ENCODE results near the gene SOCS2. TPM values are rescaled to one million over a fixed set of nuclear protein-coding genes. Genes with fewer than 3 reads are reported as not detected.

SOCS2 gene, protein sequence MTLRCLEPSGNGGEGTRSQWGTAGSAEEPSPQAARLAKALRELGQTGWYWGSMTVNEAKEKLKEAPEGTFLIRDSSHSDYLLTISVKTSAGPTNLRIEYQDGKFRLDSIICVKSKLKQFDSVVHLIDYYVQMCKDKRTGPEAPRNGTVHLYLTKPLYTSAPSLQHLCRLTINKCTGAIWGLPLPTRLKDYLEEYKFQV
- total RNA-seq (100 to 1,000 TPM in 2 of 4 donors, 10 to 100 TPM in 2; 75.2 to 118 (median 98.1) TPM), polyA plus RNA-seq (10 to 100 TPM; 17.5 to 27.3 (median 24.6) TPM)

DNA sequence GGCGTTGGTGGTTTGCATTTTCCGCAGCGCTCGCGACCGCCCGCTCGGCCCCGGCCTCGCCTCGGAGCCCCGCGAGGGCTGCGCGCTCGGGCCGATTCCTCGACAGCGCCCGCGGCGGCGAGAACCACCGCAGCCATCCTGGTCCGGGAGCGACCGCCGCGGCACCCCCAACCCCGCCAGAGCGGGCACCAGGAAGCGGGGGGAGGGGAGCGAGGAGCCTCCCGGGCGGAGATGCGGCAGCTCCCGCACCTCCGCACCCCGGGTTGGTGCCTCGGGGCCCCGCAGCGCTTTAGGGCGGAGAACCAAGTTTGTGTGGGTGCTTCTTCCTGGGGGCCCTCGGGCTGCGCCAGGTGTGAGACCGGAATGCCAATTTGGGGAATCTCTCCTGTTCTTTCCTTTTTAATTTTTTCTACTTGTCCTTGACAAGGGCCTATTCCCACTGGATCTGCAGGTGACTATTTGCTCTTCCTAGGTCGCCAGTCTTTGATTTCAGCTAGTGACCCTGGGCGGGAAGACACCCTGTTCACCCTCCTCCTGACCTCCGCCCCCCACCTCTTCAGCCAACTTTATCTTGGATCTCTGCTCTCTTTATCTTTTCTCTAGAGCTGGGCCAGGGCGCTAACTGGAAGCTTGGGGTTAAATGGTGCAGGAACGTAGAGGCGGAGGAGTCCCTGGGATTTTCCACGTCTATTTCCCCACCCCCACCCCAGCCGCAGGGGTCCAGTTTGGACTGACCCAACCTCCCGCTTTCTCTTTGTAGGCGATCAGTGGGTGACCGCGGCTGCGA lies at the start of gene SOCS2:
Gene SOCS2, plus strand, starts transcription at position 751 of the 787 bp plus-strand sequence. CDS start 223 bp downstream, outside the sequence.
- H3K9me3 ChIP-seq, result no peaks in the 10 kb centered on the region
- peak within 1 kb of the TSS; percentile 68 to 85 (median 80) for H3K4me3 ChIP-seq
- peaks cover 0 to 39% (median 28%) of the 10 kb centered on the region in 4 donors for H3K4me1 ChIP-seq
- H3K27ac ChIP-seq, result peak within 1 kb of the TSS; percentile 90 to 98 (median 97)
- peaks cover 0 to 26% (median 0%) of the 10 kb centered on the region in 4 donors for H3K36me3 ChIP-seq
- TF ChIP-seq EP300 (IDR thresholded peaks at IDR 0.05), result no peak
- peak in 1 of 4 donors; percentile 25 for TF ChIP-seq POLR2AphosphoS5 (IDR thresholded peaks at IDR 0.05)
- intact Hi-C loops (cut with DNase I), result loop anchor here (2.0 to 5.0 kb wide), 5 partner anchors 19 to 503 kb away; partner anchors contain the start of gene CRADD
- DNase-seq, result peak; percentile 80
- 0 to 1% methylated on average over 59 of the region's 59 CpGs for WGBS, 2 donors
- no peaks in the 10 kb centered on the region for H3K27me3 ChIP-seq

DNA sequence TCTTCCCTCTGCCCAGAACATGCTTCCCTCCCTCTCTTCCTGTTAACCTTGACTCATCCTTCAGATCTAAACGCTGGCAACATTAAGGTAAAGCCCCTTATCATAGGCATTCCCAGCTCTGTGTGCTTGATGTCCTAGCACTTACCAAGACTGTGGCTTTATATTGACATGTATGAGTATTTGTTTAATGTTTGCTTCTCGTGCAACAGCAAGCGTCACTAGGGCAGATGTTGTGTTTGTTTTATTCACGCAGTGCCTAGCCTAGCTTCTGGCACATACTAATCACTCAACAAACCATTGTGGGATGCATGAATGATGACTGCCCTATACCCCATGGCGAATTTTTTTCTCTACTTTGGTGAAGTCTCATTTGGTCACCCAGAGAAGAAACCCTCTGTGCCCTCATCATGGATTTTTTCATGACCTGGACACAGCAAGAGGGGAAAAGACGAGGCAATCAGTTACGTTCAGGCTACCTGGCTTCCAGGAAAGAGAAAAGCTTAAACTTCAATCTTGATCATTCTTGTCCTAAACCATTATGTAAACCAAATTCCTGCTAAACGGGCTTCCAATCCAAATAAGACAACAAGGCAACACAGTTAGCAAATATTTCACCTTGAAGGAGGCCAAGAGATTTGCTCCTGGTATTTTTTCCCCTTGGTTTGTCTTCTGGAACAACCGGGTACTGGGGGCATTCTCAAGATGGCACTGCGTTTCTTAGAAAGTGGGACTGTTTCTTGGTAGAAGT lies 47.9 kb upstream of the SOCS2 start:
- no peaks in the 10 kb centered on the region for H3K36me3 ChIP-seq
- no peak overlapping the region for H3K4me3 ChIP-seq
- TF ChIP-seq POLR2AphosphoS5 (IDR thresholded peaks at IDR 0.05) (no peak), POLR2A (IDR thresholded peaks at IDR 0.05) (no peak), EP300 (IDR thresholded peaks at IDR 0.05) (no peak)
- TF ChIP-seq, protein P1, sequence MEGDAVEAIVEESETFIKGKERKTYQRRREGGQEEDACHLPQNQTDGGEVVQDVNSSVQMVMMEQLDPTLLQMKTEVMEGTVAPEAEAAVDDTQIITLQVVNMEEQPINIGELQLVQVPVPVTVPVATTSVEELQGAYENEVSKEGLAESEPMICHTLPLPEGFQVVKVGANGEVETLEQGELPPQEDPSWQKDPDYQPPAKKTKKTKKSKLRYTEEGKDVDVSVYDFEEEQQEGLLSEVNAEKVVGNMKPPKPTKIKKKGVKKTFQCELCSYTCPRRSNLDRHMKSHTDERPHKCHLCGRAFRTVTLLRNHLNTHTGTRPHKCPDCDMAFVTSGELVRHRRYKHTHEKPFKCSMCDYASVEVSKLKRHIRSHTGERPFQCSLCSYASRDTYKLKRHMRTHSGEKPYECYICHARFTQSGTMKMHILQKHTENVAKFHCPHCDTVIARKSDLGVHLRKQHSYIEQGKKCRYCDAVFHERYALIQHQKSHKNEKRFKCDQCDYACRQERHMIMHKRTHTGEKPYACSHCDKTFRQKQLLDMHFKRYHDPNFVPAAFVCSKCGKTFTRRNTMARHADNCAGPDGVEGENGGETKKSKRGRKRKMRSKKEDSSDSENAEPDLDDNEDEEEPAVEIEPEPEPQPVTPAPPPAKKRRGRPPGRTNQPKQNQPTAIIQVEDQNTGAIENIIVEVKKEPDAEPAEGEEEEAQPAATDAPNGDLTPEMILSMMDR (IDR thresholded peaks at IDR 0.05), result no peak
- intact Hi-C loops (cut with DNase I), result no loop called here
- H3K27ac ChIP-seq, result no peak overlapping the region
- H3K4me1 ChIP-seq, result peaks cover 0 to 7% (median 3%) of the 10 kb centered on the region in 4 donors
- no peak for DNase-seq
- no peaks in the 10 kb centered on the region for H3K27me3 ChIP-seq
- WGBS, 2 donors, result 68 to 81% methylated on average over 10 of the region's 10 CpGs
- H3K9me3 ChIP-seq, result no peaks in the 10 kb centered on the region

DNA sequence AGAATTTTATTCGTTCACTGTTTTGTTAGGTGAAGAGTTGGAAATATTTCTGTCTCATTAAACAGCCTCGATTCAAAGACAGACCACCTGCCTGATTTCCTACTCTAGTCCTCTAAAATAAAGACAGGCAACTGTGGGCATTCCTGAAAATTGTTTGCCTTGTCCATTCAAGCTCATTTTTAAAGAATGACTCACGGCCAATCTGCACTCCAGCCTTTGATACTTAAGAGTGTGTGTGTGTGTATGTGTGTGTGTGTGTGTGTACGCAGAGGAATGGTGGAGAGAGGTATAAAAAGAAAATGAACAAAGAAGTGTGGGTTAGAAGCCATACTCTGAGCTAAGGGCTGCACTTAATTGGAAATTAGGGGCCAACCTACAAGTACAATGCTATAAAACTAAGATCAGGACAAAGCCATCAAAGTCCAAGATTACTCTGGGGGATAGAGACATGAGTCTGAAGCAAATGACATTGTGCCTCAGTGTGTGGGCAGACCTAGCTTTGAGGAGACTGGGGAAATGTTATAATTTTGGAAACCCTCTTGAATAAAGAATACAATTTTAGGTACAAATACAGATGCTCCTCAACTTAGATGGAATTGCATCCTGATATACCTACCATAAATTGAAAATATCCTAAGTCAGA lies 45.6 kb upstream of the SOCS2 start:
- WGBS, 2 donors, result 70 to 85% methylated on average over 4 of the region's 4 CpGs

DNA sequence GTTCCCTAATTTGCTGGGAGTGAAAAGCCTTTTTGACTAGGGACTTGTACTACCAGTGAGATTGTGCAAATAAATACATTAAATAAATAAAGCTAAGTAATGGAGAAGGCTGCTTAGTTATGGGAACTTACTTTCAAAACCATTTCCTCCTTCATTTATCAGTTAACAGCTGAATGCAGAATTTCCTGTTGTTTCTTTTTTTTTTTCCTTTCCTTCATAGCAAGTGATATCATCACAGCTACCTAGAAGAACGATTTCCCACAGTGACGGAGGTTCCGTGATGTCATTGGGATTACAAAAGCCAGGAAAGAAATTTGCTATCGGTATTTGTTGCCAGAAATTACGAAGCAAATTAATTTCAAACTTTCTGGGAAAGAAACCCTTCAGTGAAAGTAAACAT lies 42.1 kb upstream of the SOCS2 start:
- TF ChIP-seq POLR2AphosphoS5 (IDR thresholded peaks at IDR 0.05) (no peak), EP300 (IDR thresholded peaks at IDR 0.05) (no peak), POLR2A (IDR thresholded peaks at IDR 0.05) (no peak)
- TF ChIP-seq, protein P1 (IDR thresholded peaks at IDR 0.05), result no peak
- Histone ChIP-seq H3K9me3 (no peaks in the 10 kb centered on the region), H3K36me3 (no peaks in the 10 kb centered on the region), H3K4me1 (no peaks in the 10 kb centered on the region), H3K27me3 (no peaks in the 10 kb centered on the region), H3K4me3 (no peak overlapping the region), H3K27ac (no peak overlapping the region)
- 53 to 81% methylated on average over 5 of the region's 5 CpGs for WGBS, 2 donors
- intact Hi-C loops (cut with DNase I), result no loop called here
- no peak for DNase-seq

More for the DNA sequence above, 45.6 kb upstream of the SOCS2 start:
- H3K4me3 ChIP-seq, result no peak overlapping the region
- H3K9me3 ChIP-seq, result no peaks in the 10 kb centered on the region
- H3K27me3 ChIP-seq, result no peaks in the 10 kb centered on the region
- no peak overlapping the region for H3K27ac ChIP-seq
- no peak for DNase-seq
- H3K36me3 ChIP-seq, result no peaks in the 10 kb centered on the region
- intact Hi-C loops (cut with DNase I), result no loop called here
- TF ChIP-seq, protein P1 (IDR thresholded peaks at IDR 0.05), result no peak
- no peak for TF ChIP-seq EP300 (IDR thresholded peaks at IDR 0.05)
- TF ChIP-seq POLR2A (IDR thresholded peaks at IDR 0.05), result no peak
- TF ChIP-seq POLR2AphosphoS5 (IDR thresholded peaks at IDR 0.05), result no peak
- peaks cover 0 to under 1% (median under 1%) of the 10 kb centered on the region in 4 donors for H3K4me1 ChIP-seq
